Activated B cell treated with CpG ODN at 0.5 μM for 24 hours (primary cell): ENCODE data around the gene SNX8. TPM values are rescaled to one million over a fixed set of nuclear protein-coding genes. Genes with fewer than 3 reads are reported as not detected.

ENCODE experiments used
- ATAC-seq: fragments of 200-7000 bp; cut with Tn5 transposase; one replicate; pipeline ENCODE4 v1.10.0; 2021; ENCODE audit warnings: low read depth, mild to moderate bottlenecking, moderate library complexity
- CTCF ChIA-PET: fragments of 350-600 bp; sonication (Branson Sonifier 250); formaldehyde crosslinking; loops from one replicate; lab custom pipeline; 2021; ENCODE audit warnings: antibody characterized with exemption; lab: Charles Lee
- POLR2A ChIA-PET: fragments of 350-600 bp; sonication (Branson Sonifier 250); formaldehyde crosslinking; loops from one replicate; lab custom pipeline; 2021; ENCODE audit warnings: antibody characterized with exemption; lab: Charles Lee
- DNase-seq: peaks from one replicate; pipeline ENCODE4 v3.0.0; 2022
- H3K27ac Mint-ChIP-seq: one replicate; pipeline ENCODE4 v1.8.0; 2020; ENCODE audit warnings: mixed read lengths
- H3K27me3 Mint-ChIP-seq: one replicate; pipeline ENCODE4 v1.8.0; 2021; ENCODE audit warnings: mixed read lengths
- H3K36me3 Mint-ChIP-seq: one replicate; pipeline ENCODE4 v1.8.0; 2021; ENCODE audit warnings: low read depth, mixed read lengths
- H3K4me1 Mint-ChIP-seq: one replicate; pipeline ENCODE4 v1.8.0; 2021; ENCODE audit warnings: mixed read lengths
- H3K4me3 Mint-ChIP-seq: one replicate; pipeline ENCODE4 v1.8.0; 2020; ENCODE audit warnings: mild to moderate bottlenecking, mixed read lengths
- H3K9me3 Mint-ChIP-seq: one replicate; pipeline ENCODE4 v1.8.0; 2020; ENCODE audit warnings: mixed read lengths
- CTCF ChIP-seq: fragments of 200-600 bp; IDR thresholded peaks from one replicate; pipeline ENCODE4 v1.8.0; 2022; ENCODE audit warnings: antibody characterized with exemption, mild to moderate bottlenecking
- intact Hi-C: fragments of 100-400 bp; cut with micrococcal nuclease; formaldehyde crosslinking; loops from one replicate; pipeline ENCODE4 v1.15.1; 2024
- total RNA-seq: library from RNA; stranded (reverse); gene quantifications from 2 replicates; pipeline ENCODE4 v1.2.3, GENCODE V29; 2022

SNX8 gene
- total RNA-seq, 1 donor from 2014 or later, result 175 TPM

GRCh38 chr7:2219136-2219535, 95.1 kb downstream of the SNX8 start:
- Mint-ChIP-seq H3K36me3 (peaks cover 85% of the 10 kb centered on the region), H3K27ac (no peak overlapping the region)
- TF ChIP-seq CTCF, result no peak

GRCh38 chr7:2218444-2218785, 95.8 kb downstream of the SNX8 start:
- H3K9me3 Mint-ChIP-seq, result no peaks in the 10 kb centered on the region
- H3K27me3 Mint-ChIP-seq, result no peaks in the 10 kb centered on the region
- no peaks in the 10 kb centered on the region for H3K4me1 Mint-ChIP-seq
- ChIA-PET POLR2A (no interaction called here), CTCF (no interaction called here)
- no peak for TF ChIP-seq CTCF
- no peak for DNase-seq
- intact Hi-C loops, result no loop called here
- peaks cover 90% of the 10 kb centered on the region for H3K36me3 Mint-ChIP-seq
- no peak overlapping the region for H3K27ac Mint-ChIP-seq
- ATAC-seq, result no peak
- H3K4me3 Mint-ChIP-seq, result no peak overlapping the region

More at GRCh38 chr7:2219136-2219535, 95.1 kb downstream of the SNX8 start:
- POLR2A ChIA-PET, result no interaction called here
- no peaks in the 10 kb centered on the region for H3K9me3 Mint-ChIP-seq
- no peaks in the 10 kb centered on the region for H3K27me3 Mint-ChIP-seq
- CTCF ChIA-PET, result no interaction called here
- no peak overlapping the region for H3K4me3 Mint-ChIP-seq
- intact Hi-C loops, result no loop called here
- no peak for ATAC-seq
- no peak for DNase-seq
- no peaks in the 10 kb centered on the region for H3K4me1 Mint-ChIP-seq

GRCh38 chr7:2217716-2218443, 96.4 kb downstream of the SNX8 start:
- DNase-seq, result no peak
- ChIA-PET POLR2A (no interaction called here), CTCF (no interaction called here)
- intact Hi-C loops, result no loop called here
- Mint-ChIP-seq H3K27me3 (no peaks in the 10 kb centered on the region), H3K36me3 (peaks cover 90% of the 10 kb centered on the region), H3K4me3 (no peak overlapping the region), H3K4me1 (no peaks in the 10 kb centered on the region), H3K27ac (no peak overlapping the region), H3K9me3 (no peaks in the 10 kb centered on the region)
- ATAC-seq, result no peak
- no peak for TF ChIP-seq CTCF

GRCh38 chr7:2217206-2217605, 97.0 kb downstream of the SNX8 start:
- POLR2A ChIA-PET, result no interaction called here
- no peak for TF ChIP-seq CTCF
- no peaks in the 10 kb centered on the region for H3K4me1 Mint-ChIP-seq
- H3K4me3 Mint-ChIP-seq, result no peak overlapping the region
- intact Hi-C loops, result no loop called here
- H3K27me3 Mint-ChIP-seq, result no peaks in the 10 kb centered on the region
- H3K36me3 Mint-ChIP-seq, result peaks cover 91% of the 10 kb centered on the region
- H3K27ac Mint-ChIP-seq, result no peak overlapping the region
- CTCF ChIA-PET, result no interaction called here
- H3K9me3 Mint-ChIP-seq, result no peaks in the 10 kb centered on the region
- ATAC-seq, result no peak
- DNase-seq, result no peak

- Mint-ChIP-seq H3K4me1 (no peaks in the 10 kb centered on the region), H3K27me3 (no peaks in the 10 kb centered on the region), H3K9me3 (no peaks in the 10 kb centered on the region), H3K4me3 (no peak overlapping the region), H3K27ac (no peak overlapping the region), H3K36me3 (peaks cover 93% of the 10 kb centered on the region)
- DNase-seq, result no peak
- POLR2A ChIA-PET, result no interaction called here
- intact Hi-C loops, result no loop called here
- no peak for TF ChIP-seq CTCF
- CTCF ChIA-PET, result no interaction called here
- no peak for ATAC-seq
Measured at GRCh38 chr7:2215851-2216250, 98.4 kb downstream of the SNX8 start.
